HG02943 (cell line): ENCODE results near the gene TMEM218.
"Not testable (repeated sequence)": the region's sequence is repeated elsewhere in the genome, so short reads cannot be mapped to it uniquely, and the experiment has no call there.

ENCODE experiments used
- ATAC-seq: cut with Tn5 transposase; IDR thresholded peaks from one replicate; pipeline ENCODE4 v1.9.1; 2021; ENCODE audit warnings: mild to moderate bottlenecking, low read depth, moderate library complexity; ENCODE audit not compliant: unreplicated experiment

The TMEM218 gene

GRCh38 chr11:125091247-125091876 is 20.1 kb downstream of the TMEM218 start:
- ATAC-seq, result no peak

- no peak for ATAC-seq
These were observed 20.6 kb downstream of the TMEM218 start for GRCh38 chr11:125090816-125091215.

- not testable (repeated sequence) for ATAC-seq
These were observed 21.3 kb downstream of the TMEM218 start for GRCh38 chr11:125090151-125090550.

GRCh38 chr11:125089481-125089880 is 21.9 kb downstream of the TMEM218 start:
- ATAC-seq, result not testable (repeated sequence)

GRCh38 chr11:125088576-125089455 is 22.6 kb downstream of the TMEM218 start:
- ATAC-seq, result no peak

- no peak for ATAC-seq
These were observed 23.3 kb downstream of the TMEM218 start for GRCh38 chr11:125088123-125088522.

- no peak for ATAC-seq
These were observed 24.7 kb downstream of the TMEM218 start for GRCh38 chr11:125086633-125087296.

GRCh38 chr11:125085301-125086081 is 25.9 kb downstream of the TMEM218 start:
- no peak for ATAC-seq

- ATAC-seq, result no peak
These were observed 26.6 kb downstream of the TMEM218 start for GRCh38 chr11:125084761-125085231.

GRCh38 chr11:125084057-125084416 is 27.4 kb downstream of the TMEM218 start:
- ATAC-seq, result no peak

- ATAC-seq, result no peak
These were observed 27.9 kb downstream of the TMEM218 start for GRCh38 chr11:125083312-125084056.

- ATAC-seq, result no peak
These were observed 28.7 kb downstream of the TMEM218 start for GRCh38 chr11:125082611-125083311.

GRCh38 chr11:125082040-125082439 is 29.4 kb downstream of the TMEM218 start:
- no peak for ATAC-seq

GRCh38 chr11:125081098-125081798 is 30.2 kb downstream of the TMEM218 start:
- ATAC-seq, result no peak

- no peak for ATAC-seq
These were observed 30.9 kb downstream of the TMEM218 start for GRCh38 chr11:125080531-125080911.

GRCh38 chr11:125079878-125080530 is 31.4 kb downstream of the TMEM218 start:
- no peak for ATAC-seq

- ATAC-seq, result no peak
These were observed 32.1 kb downstream of the TMEM218 start for GRCh38 chr11:125079151-125079877.
